ENCODE data around the gene NECTIN3. TPM values are rescaled to one million over a fixed set of nuclear protein-coding genes. Genes with fewer than 3 reads are reported as not detected.

The NECTIN3 gene
- total RNA-seq, 2 donors from 2014 or later = 3.5 to 5.9 TPM

DNA sequence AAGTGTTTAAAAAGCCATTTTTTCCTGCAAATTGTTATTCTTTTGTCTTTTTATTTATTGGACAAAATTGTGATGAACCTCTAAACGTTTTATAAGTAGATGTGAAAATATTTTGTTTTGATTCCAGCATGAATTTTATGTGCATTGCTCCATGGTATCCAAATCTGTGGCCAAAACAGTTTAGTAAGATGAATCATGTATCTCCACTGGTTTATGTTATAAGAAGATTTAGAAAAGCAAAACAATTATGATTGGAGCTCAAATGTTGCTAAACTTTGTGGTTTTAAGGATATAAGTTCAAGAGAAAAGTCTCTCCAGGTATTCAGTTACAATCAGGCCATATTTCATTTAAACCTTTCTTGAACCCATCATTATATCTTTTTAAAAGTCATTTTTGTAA, 80.9 kb downstream of the NECTIN3 start:
- ATAC-seq (no peak), DNase-seq (ENCODE audit: low spot score in 2 of 2) (no peak)
- H3K9me3 Mint-ChIP-seq = no peaks in the 10 kb centered on the region
- no peak overlapping the region for H3K27ac Mint-ChIP-seq
- no peaks in the 10 kb centered on the region for H3K36me3 Mint-ChIP-seq

- no peaks in the 10 kb centered on the region for H3K36me3 Mint-ChIP-seq
- ATAC-seq = no peak
- no peaks in the 10 kb centered on the region for H3K9me3 Mint-ChIP-seq
- no peak overlapping the region for H3K27ac Mint-ChIP-seq
- no peak for DNase-seq (ENCODE audit: low spot score in 2 of 2)
Observed at GRCh38 chr3:111156517-111156916, 84.9 kb downstream of the NECTIN3 start.

DNA sequence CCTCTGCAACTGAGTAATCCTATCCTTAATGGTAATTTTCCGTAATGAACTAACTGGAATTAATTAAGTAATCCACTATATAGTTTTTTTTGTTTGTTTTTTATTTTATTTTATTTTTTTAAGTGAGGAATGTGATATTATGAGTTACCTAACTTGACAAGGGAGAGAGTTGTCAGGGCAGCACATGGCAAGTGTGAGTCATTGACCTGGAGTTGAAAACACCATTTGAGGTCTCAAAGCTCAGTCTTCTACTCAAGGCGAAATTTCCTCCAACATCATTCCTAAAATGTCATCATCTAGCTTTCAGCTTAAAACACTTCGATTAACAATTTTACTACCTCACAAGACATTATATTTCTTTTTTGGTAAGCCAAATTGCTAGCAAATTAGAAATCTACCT, 87.8 kb downstream of the NECTIN3 start:
- Mint-ChIP-seq H3K36me3 (no peaks in the 10 kb centered on the region), H3K27ac (no peak overlapping the region), H3K9me3 (no peaks in the 10 kb centered on the region)
- ATAC-seq (no peak), DNase-seq (ENCODE audit: low spot score in 2 of 2) (no peak)

DNA sequence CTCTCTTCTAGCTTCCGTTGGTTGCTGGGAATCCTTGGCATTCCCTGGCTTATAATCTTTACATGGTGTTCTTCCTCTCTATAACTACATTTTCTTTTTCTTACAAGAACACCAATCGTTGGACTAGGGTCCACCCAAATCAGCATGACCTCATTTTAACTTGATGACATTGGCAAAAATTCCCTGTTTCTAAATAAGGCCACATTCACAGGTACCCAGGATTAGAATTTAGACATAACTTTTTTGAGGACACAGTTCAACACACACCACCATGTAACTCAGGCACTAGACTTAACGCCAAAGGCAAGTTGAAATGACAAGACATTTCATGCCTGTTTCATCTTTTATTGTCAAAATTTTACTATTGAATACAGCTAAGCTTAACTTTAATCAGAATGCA, 93.0 kb downstream of the NECTIN3 start:
- Mint-ChIP-seq H3K36me3 (no peaks in the 10 kb centered on the region), H3K27ac (no peak overlapping the region), H3K9me3 (no peaks in the 10 kb centered on the region)
- ATAC-seq (no peak), DNase-seq (ENCODE audit: low spot score in 2 of 2) (no peak)

- ATAC-seq = no peak
- no peaks in the 10 kb centered on the region for H3K9me3 Mint-ChIP-seq
- H3K36me3 Mint-ChIP-seq = no peaks in the 10 kb centered on the region
- H3K27ac Mint-ChIP-seq = no peak overlapping the region
- no peak for DNase-seq (ENCODE audit: low spot score in 2 of 2)
Observed at GRCh38 chr3:111165411-111165810, 93.8 kb downstream of the NECTIN3 start.

DNA sequence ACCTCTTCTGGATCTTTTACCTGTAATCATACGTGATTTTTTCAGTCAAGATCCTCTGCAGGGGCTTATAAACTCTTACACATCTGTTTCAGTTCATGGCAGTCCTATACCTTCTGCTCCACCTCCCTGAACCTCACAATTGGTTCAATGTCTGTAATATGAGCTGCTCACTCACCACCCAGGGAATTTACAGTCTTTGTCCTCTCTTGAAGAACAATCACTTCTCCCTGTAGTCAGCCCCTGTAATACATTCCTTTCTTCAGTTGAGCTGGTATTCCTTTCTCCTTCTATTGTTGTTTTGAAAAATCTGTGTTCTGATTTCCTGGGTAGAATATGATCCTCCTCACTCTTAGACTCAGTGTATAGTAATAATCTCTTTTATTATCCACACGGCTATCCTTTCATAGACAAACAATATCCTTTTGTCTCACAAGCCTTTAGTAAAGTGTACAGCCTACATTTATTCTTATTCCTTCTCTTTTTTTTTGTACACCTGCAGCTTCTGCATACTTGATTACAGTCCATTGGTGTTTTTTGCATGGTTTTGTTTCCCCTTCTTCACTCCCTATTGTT, 101.8 kb downstream of the NECTIN3 start:
- no peaks in the 10 kb centered on the region for H3K36me3 Mint-ChIP-seq
- peaks cover 0 to 14% of the 10 kb centered on the region in 2 donors for H3K9me3 Mint-ChIP-seq
- no peak overlapping the region for H3K27ac Mint-ChIP-seq
- ATAC-seq (no peak), DNase-seq (ENCODE audit: low spot score in 2 of 2) (no peak)

GRCh38 chr3:111173906-111174305, 102.3 kb downstream of the NECTIN3 start:
- DNase-seq (ENCODE audit: low spot score in 2 of 2) (no peak), ATAC-seq (no peak)
- peaks cover 0 to 14% of the 10 kb centered on the region in 2 donors for H3K9me3 Mint-ChIP-seq
- H3K27ac Mint-ChIP-seq = no peak overlapping the region
- no peaks in the 10 kb centered on the region for H3K36me3 Mint-ChIP-seq

GRCh38 chr3:111190518-111190917, 118.9 kb downstream of the NECTIN3 start:
- no peaks in the 10 kb centered on the region for H3K36me3 Mint-ChIP-seq
- ATAC-seq = no peak
- no peak for DNase-seq (ENCODE audit: low spot score in 2 of 2)
- no peak overlapping the region for H3K27ac Mint-ChIP-seq
- H3K9me3 Mint-ChIP-seq = no peaks in the 10 kb centered on the region

DNA sequence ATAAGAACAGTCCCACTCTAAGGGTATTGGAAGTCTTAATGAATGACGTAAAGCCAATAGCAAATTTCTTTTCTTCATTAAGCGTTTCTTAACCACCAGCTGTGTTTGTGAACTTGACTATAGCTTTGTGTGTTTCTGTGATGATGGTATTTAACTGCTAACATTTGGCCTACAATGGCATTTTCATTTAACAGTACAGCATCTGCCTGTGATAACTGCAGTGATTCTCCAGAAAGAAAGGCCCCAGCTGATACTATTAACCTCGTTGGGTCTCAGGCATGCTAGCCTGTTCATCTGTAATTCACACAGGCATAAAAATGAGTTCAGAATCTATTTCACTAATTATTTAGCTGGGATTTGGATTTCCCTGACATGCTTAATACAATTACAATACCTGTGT, 121.9 kb downstream of the NECTIN3 start:
- H3K36me3 Mint-ChIP-seq = no peaks in the 10 kb centered on the region
- DNase-seq (ENCODE audit: low spot score in 2 of 2) (no peak), ATAC-seq (no peak)
- no peaks in the 10 kb centered on the region for H3K9me3 Mint-ChIP-seq
- no peak overlapping the region for H3K27ac Mint-ChIP-seq

DNA sequence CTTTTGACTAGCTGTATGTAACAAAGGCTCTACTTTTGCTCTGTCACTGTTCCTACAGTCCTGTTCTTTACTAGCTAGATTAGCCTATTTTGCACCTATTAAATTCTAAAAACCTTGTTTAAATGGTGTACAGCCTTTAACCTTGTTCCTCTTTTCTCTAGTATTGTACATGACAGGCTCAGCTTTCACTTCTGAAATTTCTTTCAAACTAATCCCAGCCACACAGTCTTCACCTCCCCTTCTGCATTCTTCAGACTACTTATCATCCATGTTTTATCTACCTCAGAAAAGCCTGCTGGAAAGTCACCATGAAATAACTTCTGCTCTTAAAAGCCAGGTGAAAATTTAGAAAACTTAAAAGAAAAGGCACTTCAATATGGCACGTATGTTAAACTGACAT, 122.4 kb downstream of the NECTIN3 start:
- H3K36me3 Mint-ChIP-seq = no peaks in the 10 kb centered on the region
- DNase-seq (ENCODE audit: low spot score in 2 of 2) (no peak), ATAC-seq (no peak)
- H3K9me3 Mint-ChIP-seq = no peaks in the 10 kb centered on the region
- H3K27ac Mint-ChIP-seq = no peak overlapping the region

DNA sequence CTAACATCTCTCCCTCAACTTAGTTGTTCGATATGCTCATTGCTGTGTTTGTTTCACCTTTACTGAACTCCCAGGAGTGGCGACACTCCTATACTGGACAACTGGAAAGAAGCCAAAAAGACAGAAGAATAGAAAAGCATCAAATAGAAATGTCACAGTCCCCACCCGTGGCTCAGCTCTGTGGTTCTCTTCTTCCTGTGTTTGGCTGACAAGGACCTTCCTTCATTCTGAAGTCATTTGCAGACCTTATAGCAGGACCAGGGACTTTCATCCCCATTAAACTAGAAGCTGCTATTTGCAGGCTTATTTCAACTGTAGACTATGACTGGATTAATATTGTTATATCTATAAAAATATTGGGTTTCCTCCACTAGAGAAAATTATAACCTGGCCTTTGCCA, 125.9 kb downstream of the NECTIN3 start:
- Mint-ChIP-seq H3K27ac (no peak overlapping the region), H3K36me3 (no peaks in the 10 kb centered on the region), H3K9me3 (no peaks in the 10 kb centered on the region)
- ATAC-seq = no peak
- no peak for DNase-seq (ENCODE audit: low spot score in 2 of 2)

DNA sequence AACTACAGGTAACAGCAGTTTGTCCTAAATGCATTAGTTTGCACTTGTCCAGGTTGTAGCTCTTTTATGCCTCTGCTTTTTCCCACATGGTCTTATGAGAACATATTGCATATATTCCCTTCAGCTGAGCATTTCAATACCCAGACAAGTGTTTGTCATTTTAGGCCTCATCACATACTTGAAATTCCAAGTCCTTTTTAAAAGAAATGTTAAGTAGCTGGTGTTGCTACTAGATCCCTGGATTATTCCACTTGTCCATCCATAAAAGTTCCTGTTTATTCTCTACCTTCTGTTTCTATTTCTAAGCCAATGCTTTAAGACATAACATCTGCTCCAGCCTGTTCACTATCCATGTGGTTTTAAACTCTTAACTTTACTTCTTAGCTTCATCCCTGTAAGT, 128.4 kb downstream of the NECTIN3 start:
- no peaks in the 10 kb centered on the region for H3K36me3 Mint-ChIP-seq
- no peak for DNase-seq (ENCODE audit: low spot score in 2 of 2)

GRCh38 chr3:111210003-111210711, 138.5 kb downstream of the NECTIN3 start:
- Mint-ChIP-seq H3K27ac (no peak overlapping the region), H3K36me3 (no peaks in the 10 kb centered on the region)
- ATAC-seq = peak in 1 of 2 donors; percentile 35

More for the DNA sequence above, 128.4 kb downstream of the NECTIN3 start:
- Mint-ChIP-seq H3K27ac (no peak overlapping the region), H3K9me3 (no peaks in the 10 kb centered on the region)
- no peak for ATAC-seq

GRCh38 chr3:111210866-111211564, 139.4 kb downstream of the NECTIN3 start:
- H3K9me3 Mint-ChIP-seq = no peaks in the 10 kb centered on the region
- H3K27ac Mint-ChIP-seq = no peak overlapping the region
- DNase-seq (ENCODE audit: low spot score in 2 of 2) (no peak), ATAC-seq (no peak)
- no peaks in the 10 kb centered on the region for H3K36me3 Mint-ChIP-seq

More at GRCh38 chr3:111210003-111210711, 138.5 kb downstream of the NECTIN3 start:
- DNase-seq (ENCODE audit: low spot score in 2 of 2) = no peak
- H3K9me3 Mint-ChIP-seq = no peaks in the 10 kb centered on the region

- ATAC-seq (no peak), DNase-seq (ENCODE audit: low spot score in 2 of 2) (no peak)
- Mint-ChIP-seq H3K27ac (no peak overlapping the region), H3K9me3 (no peaks in the 10 kb centered on the region), H3K36me3 (no peaks in the 10 kb centered on the region)
Observed at GRCh38 chr3:111212511-111212910, 140.9 kb downstream of the NECTIN3 start.

DNA sequence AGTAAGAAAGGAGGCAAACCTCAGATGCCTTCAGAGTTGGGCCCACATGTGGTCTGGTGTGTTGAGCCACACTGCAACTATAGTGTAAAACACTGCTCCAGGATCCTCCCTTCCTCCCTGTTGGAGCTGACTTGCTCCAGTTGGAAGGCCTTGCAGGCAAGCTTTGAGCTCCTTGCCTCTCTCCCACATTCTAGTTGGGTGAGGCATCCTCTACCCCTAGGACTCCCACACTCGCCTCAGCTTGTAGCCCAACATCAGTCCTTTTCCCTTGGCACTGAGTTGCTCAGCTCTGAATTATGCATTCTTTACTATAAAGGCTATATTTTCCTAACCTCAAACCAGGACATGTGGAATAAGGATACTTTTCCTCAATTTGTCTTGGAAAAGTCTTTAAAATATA, 143.9 kb downstream of the NECTIN3 start:
- DNase-seq (ENCODE audit: low spot score in 2 of 2) (no peak), ATAC-seq (no peak)
- Mint-ChIP-seq H3K27ac (no peak overlapping the region), H3K36me3 (no peaks in the 10 kb centered on the region), H3K9me3 (no peaks in the 10 kb centered on the region)

- no peak for DNase-seq (ENCODE audit: low spot score in 2 of 2)
- Mint-ChIP-seq H3K36me3 (no peaks in the 10 kb centered on the region), H3K9me3 (no peaks in the 10 kb centered on the region), H3K27ac (no peak overlapping the region)
- no peak for ATAC-seq
Observed at GRCh38 chr3:111218615-111219014, 147.0 kb downstream of the NECTIN3 start.

DNA sequence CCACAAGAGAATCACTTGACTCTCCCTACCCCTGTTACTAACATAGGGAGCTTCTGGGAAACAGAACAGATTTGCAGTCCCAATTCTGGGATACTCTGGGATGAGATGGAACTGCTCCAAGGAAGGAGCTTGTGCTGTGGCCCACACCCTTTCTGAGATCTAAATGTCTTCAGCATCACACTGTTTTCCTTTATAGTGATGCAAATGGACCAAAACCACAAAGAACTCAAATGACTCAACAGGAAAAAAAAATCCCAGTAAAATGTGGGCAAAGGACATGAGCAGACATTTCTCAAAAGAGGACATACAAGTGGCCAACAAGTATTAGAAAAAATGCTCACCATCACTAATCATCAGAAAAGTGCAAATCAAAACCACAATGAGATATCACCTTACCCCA, 155.6 kb downstream of the NECTIN3 start:
- no peak for ATAC-seq

More for the DNA sequence above, 155.6 kb downstream of the NECTIN3 start:
- H3K27ac Mint-ChIP-seq = no peak overlapping the region
- H3K9me3 Mint-ChIP-seq = peaks cover 12 to 24% of the 10 kb centered on the region in 2 donors
- DNase-seq (ENCODE audit: low spot score in 2 of 2) = no peak
- peaks cover 0 to 18% of the 10 kb centered on the region in 2 donors for H3K36me3 Mint-ChIP-seq
